ENCODE data around the gene HTATIP2.

The HTATIP2 gene

GRCh38 chr11:20363500-20364340 lies at the start of gene HTATIP2:
Gene HTATIP2 (plus strand): TSS chr11:20363714. CDS start chr11:20364238, 524 bp downstream.
- Histone ChIP-seq H3K27me3 (ENCODE audit: control insufficient read depth in 1 of 2, insufficient read depth in 2 of 2, low read length in 2 of 2) (no peaks in the 10 kb centered on the region), H3K36me3 (ENCODE audit: insufficient read depth, low read length) (no peaks in the 10 kb centered on the region), H3K9me3 (ENCODE audit: low read length) (no peaks in the 10 kb centered on the region), H3K4me3 (ENCODE audit: low read depth in 1 of 2, low read length in 2 of 2) (peak within 1 kb of the TSS; percentile 68 to 84), H3K27ac (ENCODE audit: low read depth, low read length) (peak within 1 kb of the TSS; percentile 76), H3K4me1 (ENCODE audit: insufficient read depth, low read length) (peaks cover 13% of the 10 kb centered on the region), H3K9ac (ENCODE audit: low read length) (peak within 1 kb of the TSS; percentile 51)

DNA sequence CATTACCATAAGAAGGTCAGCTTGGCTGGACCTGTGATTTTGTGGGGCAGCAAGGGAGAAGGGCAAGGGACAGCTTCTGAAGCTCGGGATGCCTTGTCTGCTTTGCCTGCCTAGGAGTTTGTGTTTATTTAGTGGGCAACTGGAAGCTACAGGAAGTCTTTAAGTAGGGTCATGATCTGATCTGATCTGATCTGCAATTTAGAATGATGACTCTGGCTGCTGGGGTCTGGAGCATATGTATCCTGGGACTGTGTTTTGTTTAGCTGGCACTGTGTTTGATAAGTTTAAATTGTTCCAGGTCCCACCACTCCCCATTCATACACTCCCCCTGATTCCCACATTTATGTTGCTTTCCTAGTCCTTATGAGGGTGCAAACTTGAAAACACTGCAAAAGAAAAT lies 47.7 kb upstream of the HTATIP2 start:
- Histone ChIP-seq H3K4me3 (ENCODE audit: low read depth in 1 of 2, low read length in 2 of 2) (no peak overlapping the region), H3K9ac (ENCODE audit: low read length) (no peak overlapping the region), H3K4me1 (ENCODE audit: insufficient read depth, low read length) (no peaks in the 10 kb centered on the region), H3K9me3 (ENCODE audit: low read length) (no peaks in the 10 kb centered on the region), H3K36me3 (ENCODE audit: insufficient read depth, low read length) (no peaks in the 10 kb centered on the region), H3K27ac (ENCODE audit: low read depth, low read length) (no peak overlapping the region), H3K27me3 (ENCODE audit: control insufficient read depth in 1 of 2, insufficient read depth in 2 of 2, low read length in 2 of 2) (no peaks in the 10 kb centered on the region)

DNA sequence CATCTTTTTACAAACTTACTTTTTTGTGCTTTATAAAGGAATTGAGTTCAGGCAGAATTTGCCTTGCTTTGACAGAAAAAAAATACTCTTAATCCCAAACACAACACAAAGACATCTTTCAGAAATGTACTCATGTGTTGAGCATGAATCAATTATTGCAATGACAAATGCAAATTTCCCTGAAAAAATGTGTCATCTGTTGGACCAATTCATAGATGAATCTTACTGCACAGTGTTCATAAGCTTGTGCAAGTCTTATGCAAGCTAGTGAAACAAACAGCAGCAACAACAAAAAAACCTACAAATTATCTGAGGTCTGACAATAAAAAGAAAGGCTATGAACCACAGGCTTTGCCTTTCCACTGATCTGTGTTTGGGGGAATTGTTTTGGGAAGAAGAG lies 42.3 kb upstream of the HTATIP2 start:
- no peak overlapping the region for H3K4me3 ChIP-seq (ENCODE audit: low read depth in 1 of 2, low read length in 2 of 2)
- H3K27me3 ChIP-seq (ENCODE audit: control insufficient read depth in 1 of 2, insufficient read depth in 2 of 2, low read length in 2 of 2) = no peaks in the 10 kb centered on the region
- H3K9me3 ChIP-seq (ENCODE audit: low read length) = no peaks in the 10 kb centered on the region
- no peaks in the 10 kb centered on the region for H3K4me1 ChIP-seq (ENCODE audit: insufficient read depth, low read length)
- no peaks in the 10 kb centered on the region for H3K36me3 ChIP-seq (ENCODE audit: insufficient read depth, low read length)
- H3K9ac ChIP-seq (ENCODE audit: low read length) = no peak overlapping the region
- no peak overlapping the region for H3K27ac ChIP-seq (ENCODE audit: low read depth, low read length)

- Histone ChIP-seq H3K27ac (ENCODE audit: low read depth, low read length) (no peak overlapping the region), H3K36me3 (ENCODE audit: insufficient read depth, low read length) (no peaks in the 10 kb centered on the region), H3K9me3 (ENCODE audit: low read length) (no peaks in the 10 kb centered on the region), H3K4me3 (ENCODE audit: low read depth in 1 of 2, low read length in 2 of 2) (no peak overlapping the region), H3K9ac (ENCODE audit: low read length) (no peak overlapping the region), H3K4me1 (ENCODE audit: insufficient read depth, low read length) (no peaks in the 10 kb centered on the region), H3K27me3 (ENCODE audit: control insufficient read depth in 1 of 2, insufficient read depth in 2 of 2, low read length in 2 of 2) (no peaks in the 10 kb centered on the region)
Measured at GRCh38 chr11:20327377-20327935, 36.1 kb upstream of the HTATIP2 start.

DNA sequence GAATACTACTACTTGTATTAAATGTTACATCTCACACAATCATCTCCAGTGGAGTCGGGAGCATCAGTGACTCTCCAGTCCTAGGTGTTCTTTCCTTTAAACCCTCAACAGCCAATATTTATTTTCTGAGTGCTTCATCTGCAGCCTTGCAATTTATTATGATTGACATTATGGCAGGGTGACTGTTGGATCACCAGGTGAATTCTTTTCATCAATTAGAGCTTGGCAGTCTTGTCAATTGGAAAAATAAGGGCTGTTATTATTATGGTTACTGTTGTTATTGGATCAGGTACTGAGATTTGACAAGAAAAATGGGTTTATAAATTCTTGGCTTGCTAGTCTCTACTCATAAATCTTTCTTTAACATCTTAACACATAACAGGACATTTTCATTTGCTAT lies 27.5 kb upstream of the HTATIP2 start:
- Histone ChIP-seq H3K4me3 (ENCODE audit: low read depth in 1 of 2, low read length in 2 of 2) (no peak overlapping the region), H3K4me1 (ENCODE audit: insufficient read depth, low read length) (no peaks in the 10 kb centered on the region)

GRCh38 chr11:20337526-20338154 lies 25.9 kb upstream of the HTATIP2 start:
- H3K27ac ChIP-seq (ENCODE audit: low read depth, low read length) = no peak overlapping the region
- H3K27me3 ChIP-seq (ENCODE audit: control insufficient read depth in 1 of 2, insufficient read depth in 2 of 2, low read length in 2 of 2) = peaks cover 8 to 9% of the 10 kb centered on the region in 2 donors
- no peak overlapping the region for H3K4me3 ChIP-seq (ENCODE audit: low read depth in 1 of 2, low read length in 2 of 2)
- no peaks in the 10 kb centered on the region for H3K36me3 ChIP-seq (ENCODE audit: insufficient read depth, low read length)
- no peaks in the 10 kb centered on the region for H3K9me3 ChIP-seq (ENCODE audit: low read length)
- no peaks in the 10 kb centered on the region for H3K4me1 ChIP-seq (ENCODE audit: insufficient read depth, low read length)
- H3K9ac ChIP-seq (ENCODE audit: low read length) = no peak overlapping the region

More for the DNA sequence above, 27.5 kb upstream of the HTATIP2 start:
- Histone ChIP-seq H3K9ac (ENCODE audit: low read length) (no peak overlapping the region), H3K9me3 (ENCODE audit: low read length) (no peaks in the 10 kb centered on the region), H3K27me3 (ENCODE audit: control insufficient read depth in 1 of 2, insufficient read depth in 2 of 2, low read length in 2 of 2) (no peaks in the 10 kb centered on the region), H3K36me3 (ENCODE audit: insufficient read depth, low read length) (no peaks in the 10 kb centered on the region), H3K27ac (ENCODE audit: low read depth, low read length) (no peak overlapping the region)

- no peaks in the 10 kb centered on the region for H3K9me3 ChIP-seq (ENCODE audit: low read length)
- no peak overlapping the region for H3K27ac ChIP-seq (ENCODE audit: low read depth, low read length)
- no peak overlapping the region for H3K4me3 ChIP-seq (ENCODE audit: low read depth in 1 of 2, low read length in 2 of 2)
- no peaks in the 10 kb centered on the region for H3K36me3 ChIP-seq (ENCODE audit: insufficient read depth, low read length)
- H3K4me1 ChIP-seq (ENCODE audit: insufficient read depth, low read length) = no peaks in the 10 kb centered on the region
- H3K9ac ChIP-seq (ENCODE audit: low read length) = no peak overlapping the region
- H3K27me3 ChIP-seq (ENCODE audit: control insufficient read depth in 1 of 2, insufficient read depth in 2 of 2, low read length in 2 of 2) = peaks cover 8 to 9% of the 10 kb centered on the region in 2 donors
Measured at GRCh38 chr11:20342347-20343141, 21.0 kb upstream of the HTATIP2 start.

GRCh38 chr11:20351136-20351535 lies 12.4 kb upstream of the HTATIP2 start:
- H3K4me1 ChIP-seq (ENCODE audit: insufficient read depth, low read length) = no peaks in the 10 kb centered on the region
- no peaks in the 10 kb centered on the region for H3K9me3 ChIP-seq (ENCODE audit: low read length)
- no peak overlapping the region for H3K4me3 ChIP-seq (ENCODE audit: low read depth in 1 of 2, low read length in 2 of 2)
- H3K9ac ChIP-seq (ENCODE audit: low read length) = no peak overlapping the region
- no peak overlapping the region for H3K27ac ChIP-seq (ENCODE audit: low read depth, low read length)
- no peaks in the 10 kb centered on the region for H3K36me3 ChIP-seq (ENCODE audit: insufficient read depth, low read length)
- H3K27me3 ChIP-seq (ENCODE audit: control insufficient read depth in 1 of 2, insufficient read depth in 2 of 2, low read length in 2 of 2) = no peaks in the 10 kb centered on the region

DNA sequence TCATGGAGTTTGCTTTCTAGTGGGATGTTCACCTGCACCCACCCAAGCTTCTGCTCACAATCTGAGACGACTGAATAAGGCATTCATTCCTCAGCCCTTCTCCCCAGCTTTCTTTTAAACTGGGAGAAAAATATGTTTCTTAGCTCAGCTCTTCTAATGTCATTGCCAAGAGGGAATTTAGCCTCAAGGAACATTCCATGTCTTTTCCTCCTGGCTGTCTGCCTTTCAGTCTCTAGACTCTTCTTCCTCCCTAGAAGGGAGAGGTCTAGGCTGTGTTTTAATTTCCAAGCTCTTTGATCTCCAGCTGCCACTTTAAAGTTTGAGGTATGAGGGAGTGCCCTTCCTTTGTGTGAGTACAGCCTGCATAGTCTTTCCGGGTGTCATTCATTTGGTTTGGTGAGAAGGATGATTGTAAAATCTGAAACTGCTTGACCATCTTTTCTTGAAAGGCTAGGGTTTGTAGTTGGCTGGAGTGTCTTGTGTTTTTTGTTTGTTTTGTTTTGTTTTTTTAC lies 11.7 kb upstream of the HTATIP2 start:
- H3K9ac ChIP-seq (ENCODE audit: low read length) = no peak overlapping the region
- H3K4me1 ChIP-seq (ENCODE audit: insufficient read depth, low read length) = no peaks in the 10 kb centered on the region
- H3K36me3 ChIP-seq (ENCODE audit: insufficient read depth, low read length) = no peaks in the 10 kb centered on the region
- H3K27ac ChIP-seq (ENCODE audit: low read depth, low read length) = no peak overlapping the region
- H3K4me3 ChIP-seq (ENCODE audit: low read depth in 1 of 2, low read length in 2 of 2) = no peak overlapping the region
- H3K27me3 ChIP-seq (ENCODE audit: control insufficient read depth in 1 of 2, insufficient read depth in 2 of 2, low read length in 2 of 2) = no peaks in the 10 kb centered on the region
- H3K9me3 ChIP-seq (ENCODE audit: low read length) = no peaks in the 10 kb centered on the region

DNA sequence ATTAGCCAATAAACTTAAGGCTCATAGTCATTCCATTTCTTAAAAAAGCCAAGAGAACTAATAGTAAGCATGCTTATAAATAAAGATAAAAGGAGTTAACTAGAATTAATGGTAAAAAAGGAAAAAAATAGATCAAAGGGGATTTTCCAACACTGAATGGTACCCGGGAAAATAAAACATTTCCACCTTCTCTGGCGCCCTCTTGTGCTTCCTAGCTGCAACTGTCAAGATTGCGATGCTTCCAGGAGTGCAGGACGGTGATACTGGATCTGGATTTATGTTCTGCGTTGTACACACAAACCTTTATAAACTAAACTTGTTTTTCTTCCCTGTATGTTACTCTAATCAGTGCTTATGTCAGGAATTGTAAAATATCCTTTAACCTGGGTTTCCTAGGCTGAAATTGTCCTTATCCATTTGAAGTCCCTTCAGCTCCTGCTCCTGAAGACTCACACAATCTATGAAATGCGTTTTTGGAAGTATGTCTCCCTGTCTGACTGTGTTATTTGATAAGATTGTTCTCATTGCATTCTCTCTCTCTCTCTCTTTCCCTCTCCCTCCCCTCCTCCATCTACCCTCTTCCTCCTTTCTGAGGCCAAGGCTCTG lies 9.6 kb upstream of the HTATIP2 start:
- Histone ChIP-seq H3K4me1 (ENCODE audit: insufficient read depth, low read length) (no peaks in the 10 kb centered on the region), H3K27ac (ENCODE audit: low read depth, low read length) (no peak overlapping the region), H3K9ac (ENCODE audit: low read length) (no peak overlapping the region), H3K9me3 (ENCODE audit: low read length) (no peaks in the 10 kb centered on the region), H3K4me3 (ENCODE audit: low read depth in 1 of 2, low read length in 2 of 2) (no peak overlapping the region), H3K36me3 (ENCODE audit: insufficient read depth, low read length) (no peaks in the 10 kb centered on the region), H3K27me3 (ENCODE audit: control insufficient read depth in 1 of 2, insufficient read depth in 2 of 2, low read length in 2 of 2) (no peaks in the 10 kb centered on the region)

All from muscle layer of colon (tissue), 2 donors.